Neural cell (in vitro differentiated cells): Measurements from ENCODE around the gene POLN.

Experiments
- CTCF ChIP-seq: fragments of 450-650 bp; IDR thresholded peaks from 2 replicates; pipeline ENCODE4 v1.5.1; 2014; ENCODE audit warnings: antibody characterized with exemption, mild to moderate bottlenecking, moderate library complexity; ENCODE audit not compliant: poor library complexity, severe bottlenecking
- EP300 ChIP-seq: fragments of 450-650 bp; conservative IDR thresholded peaks from 2 replicates; pipeline ENCODE4 v1.6.1; 2014; ENCODE audit warnings: antibody characterized with exemption, mild to moderate bottlenecking, moderate library complexity; ENCODE audit not compliant: poor library complexity, severe bottlenecking
- EZH2 ChIP-seq: fragments of 200-600, 300-800 bp; shearing (Covaris generic), sonication (generic); IDR thresholded peaks from 2 replicates; pipeline ENCODE4 v1.6.1; 2014; ENCODE audit warnings: antibody characterized with exemption, low read length, borderline replicate concordance, mild to moderate bottlenecking; ENCODE audit not compliant: insufficient read depth, poor library complexity, severe bottlenecking
- POLR2AphosphoS5 ChIP-seq: IDR thresholded peaks from 2 replicates; pipeline ENCODE4 v1.6.1; 2012
- RAD21 ChIP-seq: fragments of 450-650 bp; conservative IDR thresholded peaks from 2 replicates; pipeline ENCODE4 v1.6.1; 2014; ENCODE audit warnings: antibody characterized with exemption, mild to moderate bottlenecking, moderate library complexity
- TAF1 ChIP-seq: IDR thresholded peaks from 2 replicates; pipeline ENCODE4 v1.6.1; 2012; ENCODE audit warnings: low read depth

GRCh38 chr4:2253160-2254084 lies 11.5 kb upstream of the POLN start:
- no peak for TF ChIP-seq POLR2AphosphoS5
- no peak for TF ChIP-seq CTCF
- no peak for TF ChIP-seq TAF1
- TF ChIP-seq RAD21, result no peak
- no peak for TF ChIP-seq EZH2
- no peak for TF ChIP-seq EP300
